B cell (primary cell): ENCODE data around the gene NTNG1. TPM values are rescaled to one million over a fixed set of nuclear protein-coding genes. Genes with fewer than 3 reads are reported as not detected.

ENCODE experiments used
- ATAC-seq: fragments of 200-7000 bp; cut with Tn5 transposase; one replicate; pipeline ENCODE4 v1.10.0; 2021; ENCODE audit warnings: low read depth, mild to moderate bottlenecking, moderate number of reproducible peaks, moderate library complexity
- CTCF ChIA-PET: fragments of 350-600 bp; sonication (Branson Sonifier 250); formaldehyde crosslinking; loops from one replicate; lab custom pipeline; 2021; ENCODE audit warnings: antibody characterized with exemption, inconsistent platforms; lab: Charles Lee
- POLR2A ChIA-PET: fragments of 350-600 bp; sonication (Branson Sonifier 250); formaldehyde crosslinking; loops from one replicate; lab custom pipeline; 2021; ENCODE audit warnings: antibody characterized with exemption; lab: Charles Lee
- DNase-seq: peaks from one replicate; pipeline ENCODE4 v3.0.0; 2013
- H2AFZ ChIP-seq: 2 replicates; pipeline ENCODE4 v1.6.1; 2012; ENCODE audit warnings: mild to moderate bottlenecking, low read depth, low read length; ENCODE audit not compliant: insufficient read depth, poor library complexity, severe bottlenecking
- H3K27ac ChIP-seq, 2 donors: 1 replicate in 1 of 2; 2 replicates in 1 of 2; pipeline ENCODE4 v1.5.1; 2012 to 2013; ENCODE audit warnings: low read length in 2 of 2, mild to moderate bottlenecking in 2 of 2, moderate library complexity in 1 of 2
- H3K27me3 ChIP-seq, 4 experiments: fragments of 200-600 bp in 1 of 4; sonication (generic) in 1 of 4; replicated peaks in 1 of 4; 1 replicate in 2 of 4; 2 replicates in 2 of 4; pipeline versions ENCODE4 v1.6.1 to v1.7.0; 2013 to 2016; ENCODE audit warnings: low read length in 3 of 4, mild to moderate bottlenecking in 2 of 4, mixed read lengths in 1 of 4, moderate library complexity in 1 of 4; ENCODE audit not compliant: insufficient read depth in 4 of 4, control insufficient read depth in 3 of 4; ENCODE audit errors: control extremely low read depth in 1 of 4
- H3K36me3 ChIP-seq, 2 experiments: replicated peaks in 1 of 2; 1 replicate in 1 of 2; 2 replicates in 1 of 2; pipeline versions ENCODE4 v1.6.1 to v1.7.1; 2013; ENCODE audit warnings: low read length in 1 of 2; ENCODE audit not compliant: insufficient read depth in 2 of 2, control insufficient read depth in 1 of 2; ENCODE audit errors: control extremely low read depth in 1 of 2, extremely low read depth in 1 of 2
- H3K4me1 ChIP-seq, 2 donors: fragments of 200-600 bp in 1 of 2; sonication (generic) in 1 of 2; 1 replicate in 1 of 2; 2 replicates in 1 of 2; pipeline versions ENCODE4 v1.5.1 to v1.6.1; 2013 to 2017; ENCODE audit warnings: low read length in 2 of 2; ENCODE audit not compliant: control insufficient read depth in 2 of 2, insufficient read depth in 2 of 2
- H3K4me2 ChIP-seq: replicated peaks from 2 replicates; pipeline ENCODE3; 2012; ENCODE audit warnings: mild to moderate bottlenecking, low read depth, low read length; ENCODE audit not compliant: poor library complexity, severe bottlenecking
- H3K4me3 ChIP-seq, 5 experiments: fragments of 200-600 bp in 1 of 5; sonication (generic) in 1 of 5; 1 replicate in 3 of 5; 2 replicates in 2 of 5; pipeline versions ENCODE4 v1.5.1 to v1.7.0; 2011 to 2016; ENCODE audit warnings: low read length in 4 of 5, mild to moderate bottlenecking in 4 of 5, low read depth in 2 of 5, control low read depth in 1 of 5, moderate library complexity in 1 of 5; ENCODE audit not compliant: insufficient read depth in 1 of 5; ENCODE audit errors: control extremely low read depth in 1 of 5, extremely low read depth in 1 of 5
- H3K79me2 ChIP-seq: fragments of 200-600 bp; sonication (generic); one replicate; pipeline ENCODE4 v1.6.0; 2016; ENCODE audit warnings: low read length; ENCODE audit not compliant: control insufficient read depth, insufficient read depth
- H3K9ac ChIP-seq: fragments of 200-600 bp; sonication (generic); 2 replicates; pipeline ENCODE4 v1.6.1; 2017; ENCODE audit warnings: mild to moderate bottlenecking, low read length, moderate library complexity
- H3K9me3 ChIP-seq, 3 donors: one replicate each; pipeline versions ENCODE4 v1.6.1 to v1.7.1; 2013; ENCODE audit warnings: low read length in 2 of 3; ENCODE audit not compliant: control insufficient read depth in 2 of 3, insufficient read depth in 1 of 3; ENCODE audit errors: control extremely low read depth in 1 of 3
- H4K20me1 ChIP-seq: 2 replicates; pipeline ENCODE4 v1.6.0; 2012; ENCODE audit warnings: mild to moderate bottlenecking, low read length; ENCODE audit not compliant: insufficient read depth, control insufficient read depth, poor library complexity, severe bottlenecking
- H3K27ac Mint-ChIP-seq: one replicate; pipeline ENCODE4 v1.8.0; 2021; ENCODE audit warnings: mixed read lengths
- H3K27me3 Mint-ChIP-seq: one replicate; pipeline ENCODE4 v1.8.0; 2021; ENCODE audit warnings: mixed read lengths
- H3K4me1 Mint-ChIP-seq: one replicate; pipeline ENCODE4 v1.8.0; 2021; ENCODE audit warnings: mixed read lengths
- H3K4me3 Mint-ChIP-seq: one replicate; pipeline ENCODE4 v1.8.0; 2021; ENCODE audit warnings: mixed read lengths
- H3K9me3 Mint-ChIP-seq: one replicate; pipeline ENCODE4 v1.8.0; 2022; ENCODE audit warnings: mixed read lengths; ENCODE audit not compliant: insufficient read depth
- CTCF ChIP-seq: fragments of 200-600 bp; IDR thresholded peaks from one replicate; pipeline ENCODE4 v1.8.0; 2022; ENCODE audit warnings: antibody characterized with exemption, mild to moderate bottlenecking
- EZH2 ChIP-seq: IDR thresholded peaks from 2 replicates; pipeline ENCODE4 v1.6.1; 2012; ENCODE audit warnings: borderline replicate concordance, low read depth, mild to moderate bottlenecking, moderate library complexity, low read length; ENCODE audit not compliant: insufficient read depth, poor library complexity, severe bottlenecking
- WGBS: methylation state at CpG from one replicate; pipeline ENCODE4 v1.1.5; 2013; ENCODE audit warnings: missing lambda C conversion rate; ENCODE audit not compliant: insufficient coverage; 5-methylcytosine and 5-hydroxymethylcytosine counted together
- intact Hi-C: fragments of 100-400 bp; cut with micrococcal nuclease; formaldehyde crosslinking; loops from one replicate; pipeline ENCODE4 v1.10.0; 2022
- polyA plus RNA-seq: library from polyadenylated mRNA; depleted of rRNA; stranded (reverse); fragments of >200 nt; gene quantifications from 2 replicates; pipeline ENCODE4 v1.2.3, GENCODE V29; 2012
- total RNA-seq, 2 donors: library from RNA; stranded (reverse); fragments of 120-200 nt in 1 of 2; gene quantifications; 1 replicate in 1 of 2; 2 replicates in 1 of 2; pipeline versions ENCODE4 v1.2.3 to v1.2.4, GENCODE V29; 2013 to 2022

Gene NTNG1
- total and polyA plus RNA-seq, 2 donors (not counting 1 experiment from before 2014, with no cell fraction given): 2.8 to 3.7 TPM

- POLR2A ChIA-PET: no interaction called here
- 100% methylated on average over 2 of the region's 3 CpGs for WGBS
- Histone ChIP-seq H3K9me3 (no peaks in the 10 kb centered on the region), H3K4me2 (no peak overlapping the region), H3K4me1 (no peaks in the 10 kb centered on the region), H3K27me3 (no peaks in the 10 kb centered on the region), H2AFZ (no peak overlapping the region), H3K79me2 (no peaks in the 10 kb centered on the region), H3K36me3 (no peaks in the 10 kb centered on the region), H3K9ac (no peak overlapping the region), H3K4me3 (no peak overlapping the region), H3K27ac (no peak overlapping the region), H4K20me1 (no peaks in the 10 kb centered on the region)
- CTCF ChIA-PET: no interaction called here
- Mint-ChIP-seq H3K4me1 (no peaks in the 10 kb centered on the region), H3K27ac (no peak overlapping the region), H3K27me3 (no peaks in the 10 kb centered on the region), H3K9me3 (no peaks in the 10 kb centered on the region), H3K4me3 (no peak overlapping the region)
- intact Hi-C loops: no loop called here
- TF ChIP-seq EZH2: no peak
- TF ChIP-seq CTCF: no peak
- ATAC-seq (no peak), DNase-seq (no peak)
Observed at GRCh38 chr1:107188160-107188559, 47.3 kb downstream of the NTNG1 start.

DNA sequence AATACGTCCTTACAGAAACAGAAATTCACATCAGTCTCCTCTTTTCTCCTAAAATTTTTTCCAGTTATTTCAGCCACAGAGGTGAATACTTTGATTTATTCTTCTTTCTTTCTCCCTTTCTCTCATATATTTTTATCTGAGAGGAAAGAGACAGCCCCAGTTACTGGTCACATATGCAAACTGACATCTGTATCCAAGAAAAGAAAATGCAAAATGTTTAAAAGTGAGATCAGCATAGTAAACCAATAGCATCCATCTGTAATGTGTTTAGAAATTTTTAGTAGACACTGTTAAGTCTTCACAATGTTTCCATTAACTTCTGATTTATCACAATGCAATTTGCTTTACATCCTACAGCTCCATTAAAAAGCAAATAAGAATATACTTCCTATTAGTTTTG, 53.5 kb downstream of the NTNG1 start:
- Histone ChIP-seq H3K36me3 (no peaks in the 10 kb centered on the region), H3K4me2 (no peak overlapping the region), H3K4me1 (peaks cover 0 to 3% of the 10 kb centered on the region in 2 donors), H4K20me1 (no peaks in the 10 kb centered on the region), H3K9ac (no peak overlapping the region), H3K9me3 (no peaks in the 10 kb centered on the region), H3K27ac (no peak overlapping the region), H3K4me3 (no peak overlapping the region), H2AFZ (no peak overlapping the region), H3K27me3 (no peaks in the 10 kb centered on the region), H3K79me2 (no peaks in the 10 kb centered on the region)
- Mint-ChIP-seq H3K9me3 (no peaks in the 10 kb centered on the region), H3K27me3 (no peaks in the 10 kb centered on the region), H3K4me3 (no peak overlapping the region), H3K4me1 (peaks cover 3% of the 10 kb centered on the region), H3K27ac (no peak overlapping the region)
- intact Hi-C loops: no loop called here
- CTCF ChIA-PET: interaction anchor here (1.4 kb wide), 1 partner anchor 335 kb away, joined by 3 read pairs; no protein-coding TSS in a partner anchor
- ATAC-seq: no peak
- POLR2A ChIA-PET: no interaction called here
- DNase-seq: no peak
- no CpG with 5 or more reads among the region's 1 CpG for WGBS
- TF ChIP-seq EZH2: no peak
- TF ChIP-seq CTCF: no peak
